ENCODE measurements around the gene KCNQ5. TPM values are rescaled to one million over a fixed set of nuclear protein-coding genes. Genes with fewer than 3 reads are reported as not detected.

The KCNQ5 gene
- total and polyA plus RNA-seq, 4 experiments from 2014 or later = 1.0 to 4.2 (median 3.4) TPM; not detected in 1

- H3K9me3 ChIP-seq (ENCODE audit: control insufficient read depth in 1 of 2, low read length in 2 of 2) = no peaks in the 10 kb centered on the region
- peaks cover 0 to 2% (median 0%) of the 10 kb centered on the region in 4 donors for H3K4me1 Mint-ChIP-seq
- no peaks in the 10 kb centered on the region for H3K27me3 Mint-ChIP-seq
- ChIA-PET CTCF (ENCODE audit: partially characterized antibody) (no interaction called here), POLR2A (ENCODE audit: partially characterized antibody) (no interaction called here)
- H3K36me3 Mint-ChIP-seq = no peaks in the 10 kb centered on the region
- no peaks in the 10 kb centered on the region for H3K27me3 ChIP-seq (ENCODE audit: insufficient read depth, low read length)
- H3K9me3 Mint-ChIP-seq = peaks cover 0 to 4% (median 0%) of the 10 kb centered on the region in 8 donors
- H3K4me1 ChIP-seq (ENCODE audit: insufficient read depth, low read length) = no peaks in the 10 kb centered on the region
- no peak overlapping the region for H3K27ac Mint-ChIP-seq
- H3K4me3 ChIP-seq (ENCODE audit: low read length in 2 of 2) = no peak overlapping the region
- no peak overlapping the region for H3K27ac ChIP-seq (ENCODE audit: low read depth, low read length)
- DNase-seq = no peak
- intact Hi-C loops (cut with micrococcal nuclease) = no loop called here
- no peaks in the 10 kb centered on the region for H3K36me3 ChIP-seq (ENCODE audit: insufficient read depth, low read length)
- H3K4me3 Mint-ChIP-seq = no peak overlapping the region
Observed at GRCh38 chr6:72758901-72759300, 137.0 kb downstream of the KCNQ5 start.

- Histone ChIP-seq H3K4me1 (ENCODE audit: insufficient read depth, low read length) (no peaks in the 10 kb centered on the region), H3K36me3 (ENCODE audit: insufficient read depth, low read length) (no peaks in the 10 kb centered on the region), H3K27me3 (ENCODE audit: insufficient read depth, low read length) (no peaks in the 10 kb centered on the region), H3K9me3 (ENCODE audit: control insufficient read depth in 1 of 2, low read length in 2 of 2) (no peaks in the 10 kb centered on the region), H3K27ac (ENCODE audit: low read depth, low read length) (no peak overlapping the region), H3K4me3 (ENCODE audit: low read length in 2 of 2) (no peak overlapping the region)
- H3K4me1 Mint-ChIP-seq = peaks cover 0 to 2% (median 0%) of the 10 kb centered on the region in 4 donors
- no peaks in the 10 kb centered on the region for H3K36me3 Mint-ChIP-seq
- no peaks in the 10 kb centered on the region for H3K9me3 Mint-ChIP-seq
- no peak for DNase-seq
- no peaks in the 10 kb centered on the region for H3K27me3 Mint-ChIP-seq
- H3K27ac Mint-ChIP-seq = no peak overlapping the region
- intact Hi-C loops (cut with micrococcal nuclease) = no loop called here
- ChIA-PET POLR2A (ENCODE audit: partially characterized antibody) (no interaction called here), CTCF (ENCODE audit: partially characterized antibody) (no interaction called here)
- no peak overlapping the region for H3K4me3 Mint-ChIP-seq
Observed at GRCh38 chr6:72760114-72760793, 138.4 kb downstream of the KCNQ5 start.

GRCh38 chr6:72761761-72762160 lies 139.9 kb downstream of the KCNQ5 start:
- Histone ChIP-seq H3K27me3 (ENCODE audit: insufficient read depth, low read length) (no peaks in the 10 kb centered on the region), H3K9me3 (ENCODE audit: control insufficient read depth in 1 of 2, low read length in 2 of 2) (no peaks in the 10 kb centered on the region), H3K27ac (ENCODE audit: low read depth, low read length) (no peak overlapping the region), H3K4me1 (ENCODE audit: insufficient read depth, low read length) (no peaks in the 10 kb centered on the region), H3K4me3 (ENCODE audit: low read length in 2 of 2) (no peak overlapping the region), H3K36me3 (ENCODE audit: insufficient read depth, low read length) (no peaks in the 10 kb centered on the region)
- Mint-ChIP-seq H3K4me3 (no peak overlapping the region), H3K4me1 (peaks cover 0 to 2% (median 0%) of the 10 kb centered on the region in 4 donors), H3K36me3 (no peaks in the 10 kb centered on the region), H3K27ac (no peak overlapping the region), H3K9me3 (no peaks in the 10 kb centered on the region), H3K27me3 (no peaks in the 10 kb centered on the region)
- DNase-seq = no peak
- intact Hi-C loops (cut with micrococcal nuclease) = no loop called here
- ChIA-PET POLR2A (ENCODE audit: partially characterized antibody) (no interaction called here), CTCF (ENCODE audit: partially characterized antibody) (no interaction called here)

GRCh38 chr6:72769459-72770125 lies 147.7 kb downstream of the KCNQ5 start:
- ChIA-PET POLR2A (ENCODE audit: partially characterized antibody) (no interaction called here), CTCF (ENCODE audit: partially characterized antibody) (no interaction called here)
- H3K36me3 Mint-ChIP-seq = no peaks in the 10 kb centered on the region
- Histone ChIP-seq H3K36me3 (ENCODE audit: insufficient read depth, low read length) (no peaks in the 10 kb centered on the region), H3K27me3 (ENCODE audit: insufficient read depth, low read length) (no peaks in the 10 kb centered on the region), H3K9me3 (ENCODE audit: control insufficient read depth in 1 of 2, low read length in 2 of 2) (no peaks in the 10 kb centered on the region), H3K4me3 (ENCODE audit: low read length in 2 of 2) (no peak overlapping the region), H3K4me1 (ENCODE audit: insufficient read depth, low read length) (no peaks in the 10 kb centered on the region), H3K27ac (ENCODE audit: low read depth, low read length) (no peak overlapping the region)
- H3K27ac Mint-ChIP-seq = no peak overlapping the region
- peaks cover 0 to 7% (median 0%) of the 10 kb centered on the region in 8 donors for H3K9me3 Mint-ChIP-seq
- no peaks in the 10 kb centered on the region for H3K4me1 Mint-ChIP-seq
- DNase-seq = no peak
- H3K4me3 Mint-ChIP-seq = no peak overlapping the region
- H3K27me3 Mint-ChIP-seq = no peaks in the 10 kb centered on the region
- intact Hi-C loops (cut with micrococcal nuclease) = no loop called here

GRCh38 chr6:72770959-72771358 lies 149.1 kb downstream of the KCNQ5 start:
- Mint-ChIP-seq H3K9me3 (peaks cover 0 to 7% (median 0%) of the 10 kb centered on the region in 8 donors), H3K36me3 (no peaks in the 10 kb centered on the region), H3K27me3 (no peaks in the 10 kb centered on the region), H3K27ac (peak overlapping the region in 1 of 7 donors; percentile 43), H3K4me3 (no peak overlapping the region), H3K4me1 (no peaks in the 10 kb centered on the region)
- DNase-seq = no peak
- no peaks in the 10 kb centered on the region for H3K36me3 ChIP-seq (ENCODE audit: insufficient read depth, low read length)
- H3K4me3 ChIP-seq (ENCODE audit: low read length in 2 of 2) = no peak overlapping the region
- H3K27ac ChIP-seq (ENCODE audit: low read depth, low read length) = no peak overlapping the region
- intact Hi-C loops (cut with micrococcal nuclease) = no loop called here
- CTCF ChIA-PET (ENCODE audit: partially characterized antibody) = no interaction called here
- H3K4me1 ChIP-seq (ENCODE audit: insufficient read depth, low read length) = no peaks in the 10 kb centered on the region
- POLR2A ChIA-PET (ENCODE audit: partially characterized antibody) = no interaction called here
- no peaks in the 10 kb centered on the region for H3K27me3 ChIP-seq (ENCODE audit: insufficient read depth, low read length)
- no peaks in the 10 kb centered on the region for H3K9me3 ChIP-seq (ENCODE audit: control insufficient read depth in 1 of 2, low read length in 2 of 2)

GRCh38 chr6:72776456-72776855 lies 154.6 kb downstream of the KCNQ5 start:
- Mint-ChIP-seq H3K36me3 (no peaks in the 10 kb centered on the region), H3K9me3 (peaks cover 0 to 4% (median 0%) of the 10 kb centered on the region in 8 donors), H3K4me3 (no peak overlapping the region), H3K4me1 (no peaks in the 10 kb centered on the region), H3K27me3 (no peaks in the 10 kb centered on the region), H3K27ac (no peak overlapping the region)
- intact Hi-C loops (cut with micrococcal nuclease) = no loop called here
- H3K4me3 ChIP-seq (ENCODE audit: low read length in 2 of 2) = no peak overlapping the region
- no peaks in the 10 kb centered on the region for H3K36me3 ChIP-seq (ENCODE audit: insufficient read depth, low read length)
- no peak overlapping the region for H3K27ac ChIP-seq (ENCODE audit: low read depth, low read length)
- H3K27me3 ChIP-seq (ENCODE audit: insufficient read depth, low read length) = no peaks in the 10 kb centered on the region
- no peaks in the 10 kb centered on the region for H3K4me1 ChIP-seq (ENCODE audit: insufficient read depth, low read length)
- CTCF ChIA-PET (ENCODE audit: partially characterized antibody) = no interaction called here
- no peaks in the 10 kb centered on the region for H3K9me3 ChIP-seq (ENCODE audit: control insufficient read depth in 1 of 2, low read length in 2 of 2)
- POLR2A ChIA-PET (ENCODE audit: partially characterized antibody) = no interaction called here
- no peak for DNase-seq

- no peak for DNase-seq
- no peaks in the 10 kb centered on the region for H3K9me3 ChIP-seq (ENCODE audit: control insufficient read depth in 1 of 2, low read length in 2 of 2)
- no peaks in the 10 kb centered on the region for H3K36me3 ChIP-seq (ENCODE audit: insufficient read depth, low read length)
- Mint-ChIP-seq H3K4me3 (no peak overlapping the region), H3K36me3 (no peaks in the 10 kb centered on the region), H3K9me3 (peaks cover 0 to 2% (median 0%) of the 10 kb centered on the region in 8 donors), H3K4me1 (no peaks in the 10 kb centered on the region), H3K27me3 (no peaks in the 10 kb centered on the region), H3K27ac (no peak overlapping the region)
- no peaks in the 10 kb centered on the region for H3K4me1 ChIP-seq (ENCODE audit: insufficient read depth, low read length)
- H3K27me3 ChIP-seq (ENCODE audit: insufficient read depth, low read length) = no peaks in the 10 kb centered on the region
- CTCF ChIA-PET (ENCODE audit: partially characterized antibody) = no interaction called here
- intact Hi-C loops (cut with micrococcal nuclease) = no loop called here
- H3K4me3 ChIP-seq (ENCODE audit: low read length in 2 of 2) = no peak overlapping the region
- H3K27ac ChIP-seq (ENCODE audit: low read depth, low read length) = no peak overlapping the region
- POLR2A ChIA-PET (ENCODE audit: partially characterized antibody) = no interaction called here
Observed at GRCh38 chr6:72781624-72782023, 159.8 kb downstream of the KCNQ5 start.

Measured in CD4-positive, alpha-beta memory T cell (primary cell).